NCI-H69 (cell line): ENCODE measurements around the gene CEACAM3.

Source experiments
- DNase-seq: peaks from one replicate; lab custom pipeline; 2025; lab: John Stamatoyannopoulos, UW

CEACAM3 gene

DNA sequence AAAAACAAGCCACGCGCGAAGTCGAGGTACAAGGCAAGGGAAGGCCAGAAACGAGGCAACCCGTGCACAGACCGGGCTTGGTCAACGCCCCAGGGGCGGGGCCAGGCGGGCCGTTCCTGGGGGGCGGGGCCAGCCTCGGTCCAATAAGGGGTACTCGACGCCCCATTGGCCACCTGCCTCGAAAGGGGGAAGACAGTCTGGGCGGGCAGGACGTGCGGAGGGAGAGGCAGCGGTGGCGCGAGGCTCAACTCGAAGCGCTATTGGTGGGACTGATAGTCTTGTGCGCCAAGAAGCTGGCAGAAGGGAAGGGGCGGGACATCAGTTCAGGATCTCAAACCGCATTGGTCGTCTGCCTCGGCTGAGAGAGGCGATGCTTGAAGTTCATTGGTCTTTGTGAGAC lies 48.2 kb downstream of the CEACAM3 start, which contains the start of gene LYPD4:
LYPD4 (minus strand) TSS at position 83 of the 400 bp plus-strand sequence. CDS start 5,398 bp downstream, outside the sequence.
- no peak for DNase-seq

DNA sequence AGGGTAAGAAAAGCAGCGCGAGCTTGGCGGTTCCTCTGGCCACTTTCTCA lies 48.4 kb downstream of the CEACAM3 start, which contains the start of gene DMRTC2:
DMRTC2 (plus strand) TSS at position 42 of the 50 bp plus-strand sequence. CDS start 2,387 bp downstream, outside the sequence.
- no peak for DNase-seq

DNA sequence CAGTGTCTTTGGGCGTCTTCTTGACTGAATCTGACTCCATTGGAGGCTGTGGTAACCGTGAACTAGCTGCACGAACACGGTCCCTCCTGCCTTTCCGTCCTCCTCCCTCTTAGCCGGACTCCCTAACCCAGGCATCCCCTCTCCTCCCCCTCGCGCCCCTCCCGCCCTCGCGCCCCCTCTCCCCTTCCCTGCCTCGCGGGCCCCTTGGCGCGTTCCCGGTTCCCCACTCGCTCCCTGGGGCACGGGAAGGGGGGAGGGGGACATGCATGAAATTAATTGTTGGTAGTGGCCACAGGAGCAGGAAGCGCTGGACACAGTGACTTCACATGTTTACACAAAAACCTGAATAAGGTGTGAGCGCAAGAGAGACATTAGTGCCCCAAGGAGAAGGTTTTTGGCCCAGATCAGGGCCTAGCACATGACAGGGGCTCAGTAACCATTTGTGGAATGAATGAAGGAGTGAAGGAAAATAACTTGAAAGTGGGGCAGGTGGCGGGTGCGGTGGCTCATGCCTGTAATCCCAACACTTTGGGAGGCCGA lies 48.7 kb downstream of the CEACAM3 start:
- DNase-seq = no peak

DNA sequence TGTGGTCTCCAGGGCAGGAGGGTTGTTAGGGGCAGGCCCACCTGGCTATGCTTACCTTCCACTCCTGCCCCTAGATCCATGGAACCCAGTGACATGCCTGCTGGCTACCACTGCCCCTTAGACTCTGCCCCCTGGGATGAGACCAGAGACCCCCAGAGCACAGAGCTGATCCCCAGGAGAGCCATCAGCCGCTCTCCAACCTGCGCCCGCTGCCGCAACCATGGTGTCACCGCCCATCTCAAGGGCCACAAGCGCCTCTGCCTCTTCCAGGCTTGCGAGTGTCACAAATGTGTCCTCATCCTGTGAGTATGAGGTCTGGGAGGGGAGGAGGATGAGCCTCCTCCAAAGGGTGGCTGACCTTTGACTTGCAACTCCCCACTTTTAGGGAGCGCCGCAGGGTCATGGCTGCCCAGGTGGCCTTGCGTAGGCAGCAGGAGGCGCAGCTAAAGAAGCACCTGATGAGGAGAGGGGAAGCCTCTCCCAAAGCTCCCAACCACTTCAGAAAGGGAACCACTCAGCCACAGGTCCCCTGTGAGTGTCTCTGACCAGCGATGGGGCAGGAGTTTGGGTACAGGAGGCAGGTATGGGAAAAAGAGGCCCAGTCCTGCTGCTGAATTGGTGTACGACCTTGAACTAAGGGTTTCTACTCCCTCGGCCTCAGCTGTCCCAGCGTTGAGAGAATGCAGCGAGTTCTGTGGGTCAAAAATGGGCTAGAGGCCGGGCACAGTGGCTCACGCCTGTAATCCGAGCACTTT lies 51.1 kb downstream of the CEACAM3 start:
- no peak for DNase-seq

DNA sequence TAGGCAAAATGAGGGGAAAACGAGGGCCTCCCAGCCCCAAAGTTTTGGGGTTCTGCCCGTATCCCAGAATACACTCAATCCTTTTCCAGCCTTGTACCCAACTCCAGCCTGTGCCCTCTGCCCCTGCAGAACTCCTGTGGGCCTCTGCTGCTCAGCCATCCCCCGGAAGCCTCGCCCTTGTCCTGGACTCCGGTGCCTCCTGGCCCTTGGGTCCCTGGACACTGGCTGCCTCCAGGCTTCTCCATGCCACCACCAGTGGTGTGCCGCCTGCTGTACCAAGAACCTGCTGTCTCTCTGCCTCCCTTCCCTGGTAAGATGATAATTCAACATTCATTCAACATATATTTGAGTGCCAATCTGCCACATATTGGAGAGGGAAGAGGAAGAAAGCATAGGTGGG lies 52.3 kb downstream of the CEACAM3 start:
- DNase-seq = no peak

DNA sequence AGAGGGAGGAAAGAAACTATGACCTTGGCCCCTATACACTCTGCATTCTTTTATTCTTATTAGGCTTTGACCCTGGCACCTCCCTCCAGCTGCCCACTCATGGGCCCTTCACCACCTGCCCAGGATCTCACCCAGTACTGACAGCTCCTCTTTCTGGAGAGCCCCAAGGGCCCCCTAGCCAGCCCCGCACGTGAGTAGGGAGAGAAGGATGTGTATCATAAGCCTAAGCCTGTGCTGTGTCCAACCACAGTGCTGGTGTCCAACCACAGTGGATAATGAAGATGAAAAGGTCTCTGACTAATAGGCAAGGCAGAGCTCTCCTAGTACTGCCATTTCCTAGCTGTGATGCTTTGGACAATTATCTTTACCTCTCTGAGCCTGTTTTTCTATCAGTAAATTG lies 52.7 kb downstream of the CEACAM3 start:
- DNase-seq = no peak

DNA sequence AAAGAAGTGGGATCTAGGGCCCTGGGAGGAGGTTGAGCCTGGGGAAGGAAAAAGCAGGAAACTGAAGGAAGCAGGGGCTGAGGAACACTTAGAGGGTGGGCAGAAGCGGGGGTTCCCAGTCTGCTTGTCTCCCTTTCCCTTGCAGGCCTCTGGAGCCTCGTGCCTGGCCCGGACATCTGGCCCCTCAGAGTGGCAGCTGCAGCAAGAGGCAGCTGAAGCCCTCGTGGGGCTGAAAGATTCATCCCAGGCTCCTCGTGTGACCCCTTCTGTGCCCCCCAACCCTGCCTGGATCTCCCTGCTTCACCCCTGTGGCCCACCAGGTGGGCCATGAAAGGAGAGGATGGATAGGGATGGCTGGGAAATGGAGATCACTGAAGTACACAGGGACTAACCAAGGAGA lies 54.0 kb downstream of the CEACAM3 start:
- no peak for DNase-seq

DNA sequence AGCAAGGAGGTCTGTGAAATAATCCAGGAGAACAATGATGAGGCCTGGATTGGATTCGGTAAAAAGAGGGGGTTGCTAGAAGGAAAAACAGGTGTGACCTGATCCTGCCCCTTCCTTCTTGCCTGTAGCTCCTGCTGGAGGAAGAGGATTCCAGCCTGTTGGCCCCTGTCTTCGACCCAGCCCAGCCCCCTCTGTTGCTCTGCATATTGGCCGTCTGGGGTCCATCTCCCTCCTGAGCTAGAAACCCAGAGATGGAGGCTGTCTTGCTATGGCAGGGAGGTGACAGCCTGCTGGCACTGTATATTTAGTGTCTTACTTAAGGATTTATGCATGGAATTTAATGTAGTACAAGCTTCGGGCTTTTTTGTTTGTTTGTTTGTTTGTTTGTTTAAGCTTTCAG lies 55.1 kb downstream of the CEACAM3 start:
- DNase-seq = no peak

DNA sequence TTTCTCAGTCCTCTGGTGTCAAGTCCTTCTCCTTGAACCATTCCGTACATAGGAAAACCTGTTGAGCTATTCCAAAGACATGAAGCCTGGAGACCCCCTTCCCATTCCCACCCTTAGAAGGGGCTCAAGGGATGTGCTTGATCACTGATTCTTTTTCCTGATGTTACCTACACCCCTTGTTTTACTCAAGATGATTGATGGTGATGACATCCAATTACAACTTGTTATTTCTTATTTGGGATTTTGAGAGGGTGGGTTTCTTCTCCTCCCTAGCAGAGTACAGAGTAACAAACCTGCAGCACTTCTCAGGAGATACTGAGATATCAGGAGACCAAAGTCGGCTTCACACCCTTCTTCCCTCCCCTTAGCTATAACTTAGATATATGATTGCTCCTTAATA lies 57.0 kb downstream of the CEACAM3 start:
- DNase-seq = no peak

DNA sequence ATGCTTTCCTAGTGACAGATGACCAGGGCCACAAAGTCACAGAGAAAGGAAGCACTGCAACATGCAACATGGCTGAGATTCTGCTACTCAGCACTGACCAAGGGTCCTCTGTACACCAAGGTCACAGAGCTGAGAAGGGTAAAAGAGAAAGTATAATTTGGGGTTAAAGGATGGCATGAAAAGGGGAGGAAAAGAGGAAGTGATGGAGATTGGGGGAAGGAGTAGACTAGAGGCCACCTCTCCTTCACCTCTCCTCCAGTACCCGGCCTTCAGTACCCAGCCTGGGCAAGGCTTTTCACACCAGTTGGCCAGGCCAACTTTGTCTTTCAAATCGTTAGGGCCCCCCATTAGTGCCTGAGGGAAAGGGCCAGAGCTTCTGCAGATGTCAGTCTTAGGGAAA lies 57.4 kb downstream of the CEACAM3 start:
- DNase-seq = no peak

DNA sequence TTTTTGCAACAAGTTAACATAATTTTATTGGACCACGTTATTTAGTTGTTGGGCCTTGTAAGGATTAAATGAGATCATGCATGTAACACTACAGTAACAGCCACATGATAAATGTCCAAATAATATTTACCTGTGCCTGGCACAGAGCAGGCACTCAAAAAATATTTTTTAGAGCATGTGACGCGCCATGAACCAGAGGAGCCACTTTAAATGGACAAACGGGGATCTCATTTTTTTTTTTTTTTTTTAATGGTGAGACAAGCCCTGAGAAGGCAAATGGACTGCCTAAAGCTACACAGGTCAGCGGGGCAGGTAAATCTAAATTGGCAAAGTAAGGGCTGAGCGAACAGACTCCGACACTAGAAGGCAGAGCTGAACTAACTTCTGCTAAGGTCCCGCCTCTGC lies 62.8 kb downstream of the CEACAM3 start:
- DNase-seq = no peak

DNA sequence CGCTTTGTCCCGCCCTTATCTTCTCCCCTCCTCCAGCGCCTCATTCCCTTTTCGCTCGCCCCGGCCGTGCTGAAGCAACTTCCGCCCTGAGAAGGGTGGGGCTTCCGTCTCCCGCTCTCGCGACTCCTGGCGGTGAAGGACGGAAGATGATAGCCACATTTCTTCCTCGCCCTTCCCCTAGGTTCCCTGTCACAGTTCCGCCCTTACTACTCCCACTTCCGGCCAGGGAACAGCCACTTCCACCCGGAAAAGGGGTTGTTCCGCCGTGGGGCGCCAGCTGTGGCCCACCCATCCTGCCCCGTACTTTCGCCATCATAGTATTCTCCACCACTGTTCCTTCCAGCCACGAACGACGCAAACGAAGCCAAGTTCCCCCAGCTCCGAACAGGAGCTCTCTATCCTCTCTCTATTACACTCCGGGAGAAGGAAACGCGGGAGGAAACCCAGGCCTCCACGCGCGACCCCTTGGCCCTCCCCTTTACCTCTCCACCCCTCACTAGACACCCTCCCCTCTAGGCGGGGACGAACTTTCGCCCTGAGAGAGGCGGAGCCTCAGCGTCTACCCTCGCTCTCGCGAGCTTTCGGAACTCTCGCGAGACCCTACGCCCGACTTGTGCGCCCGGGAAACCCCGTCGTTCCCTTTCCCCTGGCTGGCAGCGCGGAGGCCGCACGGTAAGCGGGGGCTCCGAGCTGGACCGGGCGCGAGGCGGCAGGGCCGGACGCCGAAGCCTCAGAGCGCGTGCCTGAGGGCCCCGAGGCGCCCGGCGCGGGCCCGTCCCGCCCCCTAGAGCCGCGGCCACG lies 63.4 kb downstream of the CEACAM3 start, which contains the start of gene RPS19:
RPS19 (plus strand) TSS at position 638 of the 801 bp plus-strand sequence. CDS start 520 bp downstream, outside the sequence.
- DNase-seq = peak; percentile 99

DNA sequence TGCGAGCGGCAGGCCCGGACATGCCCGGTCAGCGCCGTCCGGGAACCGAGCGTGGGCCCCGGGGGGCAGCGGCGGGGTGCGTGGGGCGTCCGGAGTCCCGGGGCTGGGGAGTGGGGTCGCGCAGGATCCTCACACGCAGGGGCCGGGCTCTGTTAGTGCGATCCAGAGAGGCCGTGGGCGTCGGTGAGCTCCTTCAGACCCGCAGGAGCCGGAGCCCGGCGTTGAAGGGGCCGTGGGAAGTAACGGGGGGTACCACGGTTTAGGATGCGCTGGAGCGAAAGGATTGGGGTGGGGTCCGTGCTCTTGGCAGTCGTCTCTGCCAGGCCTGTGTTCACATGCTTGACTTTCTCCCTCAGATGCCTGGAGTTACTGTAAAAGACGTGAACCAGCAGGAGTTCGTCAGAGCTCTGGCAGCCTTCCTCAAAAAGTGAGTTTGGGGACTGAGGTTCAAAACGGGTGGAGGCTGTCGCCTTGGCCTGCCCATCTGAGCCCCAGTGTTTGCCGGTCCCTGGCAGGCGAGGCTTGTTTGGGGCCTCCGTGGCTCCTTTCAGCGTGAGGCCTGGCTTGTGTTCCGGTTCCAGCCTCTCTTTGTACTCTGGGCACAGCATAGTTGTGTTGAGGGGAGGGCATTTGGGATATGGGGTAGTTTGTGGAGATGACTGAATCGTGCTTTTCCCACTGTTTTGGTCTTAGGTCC lies 64.2 kb downstream of the CEACAM3 start:
- DNase-seq = no peak
